Bone marrow (tissue), 2 donors: ENCODE measurements around the gene IL2RA.
"Not testable (repeated sequence)": the region's sequence is repeated elsewhere in the genome, so short reads cannot be mapped to it uniquely, and the experiment has no call there.

ENCODE experiments used
- DNase-seq, 2 donors: peaks; one replicate each; lab custom pipeline; 2025; lab: John Stamatoyannopoulos, UW

The IL2RA gene

DNA sequence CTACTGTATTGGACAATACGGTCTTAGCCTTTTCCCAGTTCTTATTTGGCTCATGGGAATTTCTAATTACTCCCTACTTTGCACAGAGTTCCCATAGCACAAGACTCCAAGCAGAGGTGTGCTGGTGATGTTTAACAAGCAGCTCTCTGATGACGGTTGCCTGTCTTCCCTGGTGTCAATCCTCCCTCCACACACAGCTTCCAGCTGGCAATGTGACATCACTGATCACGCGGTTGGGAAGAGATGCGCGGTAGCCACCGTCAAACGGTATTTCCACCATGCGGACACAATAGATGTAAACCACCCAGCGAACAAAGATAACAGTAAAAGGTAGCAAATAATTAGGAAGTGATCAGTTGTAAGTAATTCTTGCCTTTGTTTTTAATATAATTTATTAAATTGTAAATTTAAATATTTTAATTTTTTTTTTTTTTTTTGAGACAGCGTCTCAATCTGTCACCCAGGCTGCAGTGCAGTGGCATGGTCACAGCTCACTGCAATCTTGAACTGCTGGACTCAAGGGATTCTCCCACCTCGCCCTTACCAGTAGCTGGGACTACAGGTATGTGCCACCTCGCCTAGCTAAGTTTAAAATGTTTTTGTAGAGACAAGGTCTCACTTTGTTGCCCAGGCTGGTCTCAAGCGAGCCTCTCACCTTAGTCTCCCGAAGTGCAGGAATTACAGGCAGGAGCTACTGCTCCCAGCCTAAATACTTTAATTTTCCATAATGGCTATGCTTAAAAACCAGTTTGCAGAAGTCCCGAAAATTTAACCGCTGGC, 48.6 kb downstream of the IL2RA start:
- DNase-seq = no peak

DNA sequence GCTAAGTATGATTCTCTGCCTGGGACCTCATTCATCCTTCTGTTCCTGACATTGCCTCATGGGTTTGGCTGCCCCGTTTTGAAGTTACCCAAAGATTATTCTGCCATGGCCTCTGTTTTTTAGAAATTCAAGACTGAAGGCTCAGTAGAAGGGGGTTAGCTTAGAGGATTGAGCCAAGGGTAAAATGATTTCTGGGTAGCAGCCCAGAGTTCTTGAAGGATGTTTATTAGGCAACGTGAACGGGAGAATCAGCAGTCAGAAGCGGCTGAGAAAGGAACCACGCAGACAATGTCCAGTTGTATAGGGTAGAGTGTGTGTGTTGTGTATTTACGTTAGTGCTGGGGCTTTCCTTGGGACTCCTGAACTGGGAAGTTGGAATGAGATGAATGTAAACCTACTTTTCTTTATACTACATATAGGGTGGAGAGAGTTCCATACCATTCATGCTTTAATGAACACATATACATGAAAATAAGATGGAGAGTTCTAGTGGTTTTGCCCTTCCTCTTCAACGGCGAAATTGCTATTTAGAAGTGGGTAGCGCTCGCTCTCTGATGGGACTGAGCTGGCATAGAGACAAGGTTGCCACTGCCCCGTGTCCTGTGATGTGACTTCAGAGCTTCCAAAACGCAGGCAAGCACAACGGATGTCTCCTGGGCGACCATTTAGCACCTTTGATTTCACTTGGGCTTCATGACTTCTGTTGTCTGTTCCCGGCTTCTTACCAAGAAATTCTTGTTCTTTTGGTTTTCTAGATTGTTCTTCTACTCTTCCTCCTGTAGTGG, 49.9 kb downstream of the IL2RA start:
- no peak for DNase-seq

DNA sequence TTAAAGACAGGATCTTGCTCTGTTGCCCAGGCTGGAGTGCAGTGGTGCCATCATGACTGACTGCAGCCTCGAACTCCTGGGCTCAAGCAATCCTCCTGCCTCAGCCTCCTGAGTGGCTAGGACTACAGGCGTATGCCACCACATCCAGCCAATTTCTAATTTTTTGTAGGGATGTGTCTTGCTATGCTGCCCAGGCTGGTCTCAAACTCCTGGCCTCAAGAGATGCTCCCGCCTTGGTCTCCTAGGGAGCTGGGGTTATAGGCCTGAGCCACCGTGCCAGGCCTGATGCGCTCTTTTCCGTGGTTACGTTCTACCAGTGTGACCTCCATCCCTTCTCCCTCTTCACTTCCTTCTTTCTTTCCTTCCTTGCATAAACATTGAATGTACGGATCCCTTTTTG, 50.6 kb downstream of the IL2RA start:
- DNase-seq = no peak

DNA sequence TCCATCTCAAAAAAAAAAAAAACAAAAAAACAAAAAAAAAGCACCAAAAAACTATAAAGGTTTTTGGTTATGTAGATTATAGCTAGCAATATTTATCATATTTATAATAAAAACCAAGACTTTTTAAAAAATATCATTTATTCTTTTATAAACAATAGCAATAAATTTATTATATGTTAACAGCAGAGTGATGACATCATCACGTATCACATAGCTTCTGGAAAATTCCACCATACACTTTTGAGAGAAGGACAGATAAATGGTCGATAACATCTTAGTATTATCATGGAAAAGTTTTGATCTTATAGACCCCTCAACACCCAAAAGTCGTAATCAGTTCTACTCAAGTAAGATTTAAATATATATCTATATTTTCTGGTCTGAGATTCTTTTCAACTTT, 51.6 kb downstream of the IL2RA start:
- no peak for DNase-seq

DNA sequence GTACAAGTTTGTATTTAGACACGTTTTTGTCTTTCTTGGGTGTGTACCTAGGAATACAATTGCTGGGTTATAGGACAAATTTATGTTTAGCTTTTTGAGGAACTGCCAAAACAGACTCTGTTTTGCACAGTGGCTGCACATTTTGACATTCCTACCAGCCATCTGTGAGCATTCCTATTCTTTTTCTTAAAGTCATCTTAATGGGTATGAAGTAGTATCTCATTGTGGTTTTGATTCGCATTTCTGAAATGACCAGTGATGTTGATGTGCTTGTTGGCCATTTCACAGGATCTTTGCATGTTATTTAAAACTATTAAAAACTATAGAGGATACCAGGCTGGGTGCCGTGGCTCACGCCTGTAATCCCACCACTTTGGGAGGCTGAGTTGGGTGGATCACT, 52.2 kb downstream of the IL2RA start:
- DNase-seq = no peak

DNA sequence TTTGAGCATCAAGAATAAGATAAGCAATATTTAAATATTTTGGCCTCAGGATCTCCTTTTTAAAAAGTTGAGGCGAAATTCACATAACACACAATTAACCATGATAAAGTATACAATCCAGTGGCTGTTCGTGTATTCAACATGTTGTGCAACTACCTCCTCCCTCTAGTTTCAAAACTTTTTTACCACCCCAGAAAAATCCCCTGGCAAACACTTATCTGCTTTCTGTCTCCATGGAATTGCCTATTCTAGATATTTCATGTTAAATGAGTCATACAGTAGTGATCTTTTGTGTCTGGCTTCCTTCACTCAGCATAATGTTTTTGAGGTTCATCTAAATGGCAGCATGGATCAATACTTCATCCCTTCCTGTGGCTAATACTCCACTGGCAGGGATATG, 53.0 kb downstream of the IL2RA start:
- DNase-seq = no peak

DNA sequence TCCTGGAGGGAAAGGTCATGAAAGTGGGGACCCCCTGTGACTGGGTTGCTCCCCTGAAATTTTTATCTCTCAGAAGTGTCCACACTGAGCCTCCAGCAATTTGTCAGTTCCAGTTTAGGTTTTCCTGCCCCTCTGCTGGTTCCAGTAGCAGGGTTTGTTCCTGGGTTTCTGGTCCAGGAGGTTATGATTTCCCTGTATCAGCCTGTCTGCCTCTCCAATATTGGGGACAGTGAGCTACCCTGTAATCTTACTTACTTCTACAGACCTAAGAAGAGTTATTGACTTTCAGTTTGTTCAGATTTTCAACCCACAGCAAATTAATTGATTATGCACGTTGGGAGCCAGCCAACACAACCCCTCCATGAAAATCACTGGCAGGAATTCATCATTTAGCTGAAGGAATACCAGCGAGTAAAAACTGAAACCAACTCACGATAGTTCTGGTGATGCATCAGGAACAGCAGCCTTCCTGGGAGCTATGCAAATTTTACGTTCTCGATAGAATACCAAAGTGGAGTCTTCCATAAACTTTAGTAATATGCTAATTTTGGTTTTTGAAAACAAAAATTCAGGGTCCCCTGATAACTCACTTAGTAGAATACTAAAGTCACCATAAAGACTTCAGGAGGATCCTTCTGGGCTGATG, 53.5 kb downstream of the IL2RA start:
- DNase-seq = no peak

DNA sequence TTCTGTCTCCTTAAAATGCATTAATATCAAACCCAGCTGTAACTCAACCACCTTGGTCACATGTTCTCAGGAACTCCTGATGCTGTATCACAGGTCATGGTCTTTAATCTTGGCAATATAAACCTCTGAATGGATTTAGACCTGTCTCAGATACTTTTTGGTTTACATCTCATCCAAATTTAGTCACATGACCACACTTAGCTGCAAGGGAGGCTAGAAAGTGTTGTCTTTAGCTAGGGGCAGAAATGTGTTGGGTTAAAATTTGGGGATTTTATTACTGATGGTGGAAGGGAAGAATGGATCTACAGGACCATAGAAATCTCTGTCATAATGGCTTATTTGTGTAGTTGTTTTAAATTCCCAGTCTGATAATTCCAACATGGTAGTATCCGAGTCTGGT, 55.2 kb downstream of the IL2RA start:
- no peak for DNase-seq

DNA sequence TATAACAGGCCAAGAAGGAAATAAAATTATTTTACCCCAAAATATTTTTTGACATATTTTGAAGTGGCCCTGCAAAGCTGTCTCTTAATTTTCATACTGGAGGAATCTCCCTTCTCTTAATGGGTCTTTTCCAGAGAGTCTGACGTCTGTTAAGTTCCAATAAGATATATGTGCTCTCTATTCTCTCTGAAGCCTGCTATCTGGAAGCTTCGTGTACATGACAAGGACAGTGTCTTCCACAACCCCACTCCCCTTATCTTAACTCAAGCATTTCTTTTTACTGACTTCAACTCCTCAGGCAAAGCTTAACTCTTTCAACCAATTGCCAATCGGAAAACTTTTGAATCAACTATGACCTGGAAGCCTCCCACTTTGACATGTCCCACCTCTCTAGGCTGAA, 55.6 kb downstream of the IL2RA start:
- no peak for DNase-seq

DNA sequence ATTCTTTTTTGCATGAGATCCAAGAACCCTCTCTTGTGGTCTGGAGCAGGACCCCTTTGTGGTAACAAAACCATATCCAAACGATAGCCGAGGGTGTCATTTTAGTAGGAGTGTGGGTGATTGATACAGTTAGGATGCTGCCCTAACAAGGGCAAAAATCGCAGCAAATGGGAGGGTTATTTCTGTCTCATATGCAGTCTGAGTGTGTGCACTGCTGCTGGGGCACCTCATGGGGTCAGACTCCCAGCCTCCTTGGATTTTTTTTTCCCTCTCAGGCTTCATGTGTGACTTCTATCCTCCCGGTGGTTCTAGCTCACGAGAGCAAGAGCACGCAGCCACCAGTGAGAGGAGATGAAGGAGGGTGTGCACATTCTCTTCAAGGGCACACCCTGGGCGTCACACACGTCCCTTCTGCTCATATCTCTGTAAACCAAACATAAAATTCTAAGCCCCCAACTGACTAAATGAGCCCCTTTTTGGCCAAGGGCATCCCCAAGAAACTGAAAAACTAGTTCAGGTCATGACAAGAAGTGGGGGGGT, 56.2 kb downstream of the IL2RA start:
- no peak for DNase-seq

DNA sequence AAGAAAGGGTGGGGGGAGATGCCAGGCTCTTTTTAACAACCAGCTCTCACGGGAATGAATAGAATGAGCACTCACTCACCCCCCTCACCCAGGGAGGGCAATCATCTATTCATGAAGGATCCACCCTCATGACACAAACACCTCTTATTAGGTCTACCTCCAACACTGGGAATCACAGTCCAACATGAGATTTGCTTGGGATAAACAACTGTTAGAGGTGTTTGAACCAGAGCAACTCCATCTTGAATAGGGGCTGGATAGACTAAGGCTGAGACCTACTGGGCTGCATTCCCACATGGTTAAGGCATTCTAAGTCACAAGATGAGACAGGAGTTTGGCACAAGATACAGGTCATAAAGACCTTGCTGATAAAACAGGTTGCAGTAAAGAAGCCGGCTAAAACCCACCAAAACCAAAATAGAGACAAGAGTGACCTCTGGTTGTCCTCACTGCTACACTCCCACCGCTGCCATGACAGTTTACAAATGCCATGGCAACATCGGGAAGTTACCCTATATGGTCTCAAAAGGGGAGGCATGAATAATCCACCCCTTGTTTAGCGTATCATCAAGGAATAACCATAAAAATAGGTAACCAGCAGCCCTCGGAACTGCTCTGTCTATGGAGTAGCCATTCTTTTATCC, 56.9 kb downstream of the IL2RA start:
- not testable (repeated sequence) for DNase-seq

DNA sequence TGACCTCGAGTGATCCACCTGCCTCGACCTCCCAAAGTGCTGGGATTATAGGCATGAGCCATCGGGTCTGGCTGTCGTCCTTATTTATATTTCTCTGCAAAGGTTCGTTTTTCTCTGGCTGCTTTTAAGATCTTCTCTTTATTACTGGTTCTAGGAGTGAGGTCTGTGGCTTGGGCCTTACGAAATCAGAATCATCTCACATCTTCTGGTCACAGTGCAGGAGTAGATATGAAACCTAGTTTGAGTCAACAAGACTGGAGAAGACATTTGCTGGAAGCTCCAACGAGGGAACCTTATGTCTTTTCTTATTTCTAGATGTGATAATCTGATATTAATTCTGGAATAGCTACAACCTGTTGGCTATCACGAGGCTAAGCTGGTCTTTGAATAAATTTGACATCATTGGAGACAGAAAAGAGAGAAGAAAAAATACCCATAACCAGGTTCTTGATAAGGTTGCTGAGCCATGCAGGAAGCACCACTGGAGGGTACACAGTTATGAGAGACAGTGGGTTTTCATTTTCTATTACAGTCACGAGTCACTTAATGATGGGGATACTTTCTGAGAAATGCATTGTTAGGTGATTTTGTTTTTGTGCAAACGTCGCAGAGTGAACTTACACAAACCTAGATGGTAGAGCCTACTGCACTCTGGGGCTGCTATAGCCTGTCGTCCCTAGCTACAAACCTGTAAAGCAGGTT, 59.2 kb downstream of the IL2RA start:
- DNase-seq = no peak

DNA sequence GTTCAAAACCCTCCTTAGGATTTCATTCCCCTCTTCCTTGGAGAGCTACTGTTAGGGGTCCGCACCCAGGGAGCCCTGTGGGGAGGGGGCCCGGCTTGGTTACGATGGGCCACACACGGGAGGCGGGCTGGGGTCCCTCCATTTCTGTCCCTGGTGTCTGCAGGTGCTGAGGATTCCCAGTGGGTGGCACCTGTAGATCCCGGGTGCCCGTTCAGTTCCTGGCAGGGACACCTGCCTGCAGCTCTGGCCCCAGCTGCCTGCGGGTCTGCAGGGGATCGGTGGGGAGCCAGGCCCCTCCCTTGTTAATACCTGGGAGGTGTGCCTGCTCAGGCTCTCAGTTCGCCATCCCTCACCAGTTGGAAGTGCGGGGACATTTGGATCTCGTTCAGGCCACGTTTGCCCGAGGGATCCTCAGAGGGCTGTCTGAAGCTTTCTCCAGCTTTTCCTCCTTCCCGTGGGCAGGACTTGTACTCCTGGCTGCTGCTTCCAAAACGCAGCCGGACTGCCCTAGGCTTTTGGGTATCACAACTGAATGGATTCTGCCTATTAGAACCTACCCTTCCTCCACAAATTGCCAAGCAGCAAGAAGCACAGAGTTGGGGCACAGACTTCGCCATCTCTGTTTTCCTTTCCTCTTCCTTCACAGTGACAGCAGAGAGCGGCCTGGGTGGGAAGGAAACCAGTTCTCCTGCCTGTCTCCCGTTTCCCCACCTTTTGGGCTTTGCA, 62.6 kb downstream of the IL2RA start:
- DNase-seq = no peak

DNA sequence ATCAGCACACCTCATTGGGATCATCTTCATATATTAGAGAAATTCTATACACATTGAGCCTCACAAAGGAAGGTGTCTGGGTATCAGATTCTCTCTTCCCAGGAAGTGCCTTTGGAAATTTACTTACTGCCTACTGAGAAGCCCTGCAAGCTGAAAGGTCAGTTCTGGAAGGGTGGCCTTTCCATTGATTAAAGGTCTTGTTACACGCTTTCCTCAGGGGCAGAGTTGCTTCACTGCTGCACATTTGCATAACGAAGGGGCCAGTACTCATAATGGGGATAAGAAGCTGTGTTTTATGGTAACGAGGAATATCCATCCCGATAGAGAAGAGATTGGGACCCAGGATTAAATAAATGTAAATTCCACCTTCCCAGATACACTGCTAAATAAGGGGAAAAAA, 65.5 kb downstream of the IL2RA start:
- no peak for DNase-seq

DNA sequence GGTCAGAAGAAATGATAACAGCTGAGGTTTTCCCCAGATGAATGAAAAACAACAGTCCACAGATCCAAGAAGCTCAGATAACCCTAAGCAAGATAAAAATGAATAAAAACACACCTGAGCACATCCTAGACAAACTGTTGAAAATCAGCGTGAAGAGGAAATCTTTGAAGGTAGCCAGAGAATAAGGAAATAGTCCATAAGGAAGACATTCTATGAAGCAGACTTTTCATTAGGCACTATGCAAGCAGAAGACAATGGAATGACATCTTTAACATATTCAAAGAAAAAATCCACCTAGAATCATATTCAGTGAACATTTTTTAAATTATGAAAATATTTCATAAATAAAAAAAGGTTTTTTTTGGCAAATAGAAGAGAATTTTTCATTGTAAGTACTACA, 69.8 kb downstream of the IL2RA start:
- no peak for DNase-seq

DNA sequence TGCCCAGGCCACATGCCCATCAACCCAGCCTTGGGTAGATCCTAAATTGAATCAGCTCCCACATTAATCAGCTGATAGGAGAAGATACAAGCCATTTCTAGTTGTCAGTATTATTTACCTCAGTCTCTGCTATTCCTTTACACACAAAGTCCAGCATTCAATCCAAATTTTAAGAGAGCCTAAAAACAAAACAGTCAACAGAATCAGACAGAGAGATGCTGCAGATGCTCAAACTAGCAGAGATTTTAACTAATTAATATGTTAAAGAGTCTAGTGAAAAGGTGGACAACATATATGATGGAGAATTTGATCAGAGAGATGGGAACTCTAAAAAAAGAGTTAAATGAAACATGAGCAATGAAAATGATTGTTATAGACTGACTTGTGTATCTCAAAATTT, 70.5 kb downstream of the IL2RA start:
- no peak for DNase-seq

DNA sequence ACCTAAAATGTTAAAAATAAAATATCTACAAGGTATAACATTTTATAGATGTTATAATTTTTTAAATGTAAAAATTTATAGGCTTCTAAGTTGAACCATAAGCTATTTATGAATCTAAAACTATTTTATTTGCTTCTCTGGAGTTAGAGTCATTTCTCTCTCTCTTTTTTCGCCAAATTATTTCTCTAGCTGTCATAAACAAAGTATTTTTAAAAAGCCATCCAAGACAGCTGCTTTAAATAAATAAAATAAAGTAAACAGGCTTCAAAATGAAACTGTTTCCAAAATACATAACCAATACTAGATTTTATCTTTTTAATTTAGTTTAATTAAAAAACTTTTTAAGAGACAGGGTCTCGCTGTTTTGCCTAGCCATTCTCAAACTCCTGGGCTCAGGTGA, 72.4 kb downstream of the IL2RA start:
- DNase-seq = no peak

DNA sequence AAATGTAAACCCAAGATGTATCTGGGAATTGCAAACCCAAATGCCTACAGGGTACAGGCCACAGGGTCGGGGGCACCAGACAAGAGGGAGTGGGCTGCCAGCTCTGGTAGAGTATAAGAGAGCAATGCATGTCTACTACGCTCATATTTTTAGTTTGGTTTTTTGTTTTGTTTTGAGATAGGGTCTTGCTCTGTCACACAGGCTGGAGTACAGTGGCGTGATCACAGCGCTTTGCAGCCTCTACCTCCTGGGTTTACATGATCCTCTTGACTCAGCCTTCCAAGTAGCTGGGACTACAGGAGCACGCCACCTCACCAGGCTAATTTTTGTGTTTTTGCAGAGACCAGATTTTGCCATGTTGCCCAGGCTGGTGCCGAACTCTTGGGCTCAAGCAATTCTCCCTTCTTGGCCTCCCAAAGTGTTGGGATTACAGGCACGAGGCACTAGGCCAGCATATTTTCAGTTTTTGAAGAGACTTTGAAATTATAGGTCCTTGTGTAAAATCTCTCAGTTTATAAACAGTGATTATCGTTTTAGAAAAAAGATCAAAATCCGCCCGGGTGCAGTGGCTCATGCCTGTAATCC, 73.7 kb downstream of the IL2RA start:
- no peak for DNase-seq

DNA sequence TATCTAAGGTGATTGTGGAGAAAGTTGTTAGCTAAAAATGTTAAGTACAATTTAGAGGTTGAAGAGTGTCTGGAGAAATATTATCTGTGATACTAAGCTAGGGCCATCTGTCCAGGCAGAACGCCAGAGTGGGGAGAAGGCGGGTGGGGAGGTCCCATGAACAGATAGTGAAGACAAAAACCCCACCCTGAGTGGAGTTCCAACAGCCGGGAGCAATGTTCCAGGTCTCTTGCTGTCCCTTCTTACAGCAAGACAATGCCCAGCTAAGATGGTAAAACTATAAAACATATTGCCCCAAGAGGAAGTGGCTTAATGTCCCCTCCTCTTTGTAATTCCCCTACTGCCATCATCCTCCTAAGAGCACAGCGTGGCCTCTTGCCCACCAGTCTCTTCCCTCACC, 74.4 kb downstream of the IL2RA start:
- no peak for DNase-seq

DNA sequence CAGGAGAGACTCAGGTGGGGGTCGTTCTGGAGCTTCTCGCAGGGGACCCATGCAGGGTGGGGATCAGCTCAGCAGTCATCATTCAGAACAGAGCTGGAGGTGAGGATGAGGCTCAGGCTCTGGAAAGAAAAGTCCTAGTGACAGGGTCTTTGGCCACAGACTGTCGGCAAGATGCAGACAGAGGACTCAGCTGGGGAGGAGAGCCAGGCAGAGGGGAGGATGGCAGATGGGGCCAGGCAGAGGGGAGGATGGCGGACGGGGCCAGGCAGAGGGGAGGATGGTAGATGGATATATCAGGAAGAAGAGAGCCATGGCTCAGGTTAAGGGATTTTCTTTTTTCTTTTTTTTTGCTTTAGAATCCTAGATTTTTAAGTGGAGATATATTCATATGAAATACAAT, 77.1 kb downstream of the IL2RA start:
- DNase-seq = no peak

DNA sequence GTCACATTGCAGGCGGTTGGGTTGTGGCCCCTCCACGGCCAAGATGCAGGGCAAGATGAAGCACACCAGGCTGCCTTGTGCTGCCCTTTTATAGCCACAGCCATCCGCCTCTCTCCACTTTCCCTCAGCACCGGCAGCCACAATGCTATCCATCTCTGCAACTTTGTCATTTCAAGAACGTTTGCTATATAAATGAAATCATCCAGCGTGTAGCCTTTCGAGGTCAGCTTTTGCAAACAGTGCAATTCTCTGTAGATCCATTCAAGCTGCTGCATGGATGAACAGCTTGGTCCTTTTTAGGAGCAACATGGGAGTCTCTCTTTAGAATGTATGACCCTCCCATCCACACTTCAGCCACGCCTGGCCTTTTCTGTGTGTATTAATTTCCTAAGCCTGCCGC, 78.4 kb downstream of the IL2RA start:
- no peak for DNase-seq
